ENCODE measurements around the gene BMPER. TPM values are rescaled to one million over a fixed set of nuclear protein-coding genes. Genes with fewer than 3 reads are reported as not detected.

Gene BMPER
- total RNA-seq, 1 donor from 2014 or later, result 5.0 TPM

DNA sequence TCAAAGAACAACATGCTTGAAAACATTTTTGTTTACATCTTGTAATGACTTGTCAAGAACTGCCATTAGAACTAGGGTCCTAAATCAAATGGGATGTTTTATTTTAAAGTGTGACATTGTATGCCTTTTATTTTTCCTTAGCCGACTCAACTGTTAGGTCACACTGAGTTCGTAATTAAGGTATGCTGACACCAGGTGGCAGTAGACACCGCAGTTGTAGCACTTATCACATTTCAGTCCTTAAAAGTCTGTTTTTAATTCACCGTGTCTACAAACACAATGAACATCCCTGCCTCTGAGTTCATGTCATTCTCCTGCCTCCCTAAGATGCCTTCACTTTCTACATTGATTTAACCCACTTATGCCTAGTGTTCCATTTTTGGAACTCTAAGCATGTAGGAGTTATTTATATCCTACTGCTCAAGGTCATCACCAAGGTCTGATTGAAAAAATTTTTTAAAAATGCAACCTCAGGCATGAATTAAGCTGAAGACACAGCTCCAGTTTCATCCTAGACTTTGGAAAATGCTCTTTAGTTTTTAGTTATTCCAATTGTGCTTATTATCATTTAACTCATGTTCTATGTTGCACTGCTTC is 186.1 kb downstream of the BMPER start:
- peak; percentile 31 for DNase-seq (ENCODE audit: low spot score)

DNA sequence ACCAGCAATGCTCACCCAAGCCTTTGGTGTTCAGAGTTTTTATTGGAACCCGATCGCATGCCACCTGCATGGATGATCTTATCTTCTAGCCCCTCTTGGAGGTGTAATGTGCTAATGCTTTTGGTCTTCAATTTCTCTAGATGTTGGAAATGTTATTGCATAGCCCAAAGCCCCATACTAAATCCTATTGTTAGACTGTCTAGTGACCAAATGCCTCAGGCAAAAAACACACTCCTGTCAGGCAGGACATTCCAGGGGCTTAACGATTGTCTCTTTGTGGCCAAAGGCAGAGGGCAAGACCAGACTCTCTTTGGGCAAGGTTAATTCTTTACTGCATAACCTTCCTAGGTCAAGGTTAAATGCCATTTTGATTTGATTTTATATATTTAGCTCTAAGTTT is 187.9 kb downstream of the BMPER start:
- no peak for DNase-seq (ENCODE audit: low spot score)

DNA sequence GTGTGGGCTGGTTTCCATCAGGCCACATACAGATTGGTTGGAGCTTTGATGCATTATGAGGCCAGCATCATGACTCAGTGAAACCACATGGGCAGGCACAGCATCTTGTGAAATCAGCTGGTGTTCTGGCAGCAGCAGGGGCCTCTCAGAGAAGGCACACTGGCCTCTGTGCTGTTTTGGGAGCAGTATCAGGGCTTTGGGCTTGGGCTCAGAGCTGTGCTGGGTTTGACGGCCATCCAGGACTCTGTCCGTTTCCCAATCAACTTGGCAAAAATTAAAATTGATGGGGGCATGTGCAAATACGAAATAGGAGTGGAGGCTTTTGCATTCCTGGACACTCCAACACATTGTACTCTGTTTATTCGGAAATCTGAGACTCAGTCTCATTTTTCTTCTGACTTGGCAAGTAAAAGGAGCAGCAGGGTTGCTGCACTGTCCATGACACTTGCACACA is 190.9 kb downstream of the BMPER start:
- peak; percentile 48 for DNase-seq (ENCODE audit: low spot score)

DNA sequence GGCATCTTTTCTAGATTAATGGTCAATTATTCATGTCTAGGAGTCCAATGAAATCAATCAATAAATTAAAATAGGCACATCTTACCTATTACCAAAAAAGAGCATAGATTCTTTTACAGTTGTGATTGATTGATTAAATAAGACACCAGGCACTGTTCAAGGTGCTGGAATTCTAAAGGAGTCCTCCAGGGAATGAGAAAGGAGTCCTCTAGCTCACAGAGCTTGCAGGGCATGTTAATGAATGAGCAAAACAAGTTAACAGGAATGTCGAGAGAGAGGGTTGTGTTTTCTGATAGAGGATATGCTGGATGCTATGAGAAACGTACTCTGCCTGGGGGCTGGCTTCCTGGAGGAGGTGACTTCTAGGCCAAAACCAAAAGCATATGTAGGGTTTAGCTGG is 191.4 kb downstream of the BMPER start:
- no peak for DNase-seq (ENCODE audit: low spot score)

DNA sequence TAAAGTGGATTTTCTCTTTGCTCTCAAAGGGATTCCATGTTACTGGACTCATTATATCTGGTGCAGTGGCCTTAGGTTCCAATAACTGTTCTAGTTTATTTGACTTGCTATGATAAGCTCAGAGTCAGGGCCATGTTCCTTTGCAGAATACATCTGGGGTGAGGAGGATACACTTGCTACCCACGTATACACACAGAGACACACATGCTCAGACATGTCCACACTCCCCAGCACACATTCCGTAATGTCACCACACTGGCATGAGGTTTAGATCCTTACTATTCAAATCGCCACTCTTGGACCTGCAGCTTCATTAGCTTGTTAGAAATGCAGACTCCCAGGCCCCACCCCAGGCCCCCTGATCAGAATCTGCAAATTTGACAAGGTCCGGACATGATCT is 195.3 kb downstream of the BMPER start:
- no peak for DNase-seq (ENCODE audit: low spot score)

DNA sequence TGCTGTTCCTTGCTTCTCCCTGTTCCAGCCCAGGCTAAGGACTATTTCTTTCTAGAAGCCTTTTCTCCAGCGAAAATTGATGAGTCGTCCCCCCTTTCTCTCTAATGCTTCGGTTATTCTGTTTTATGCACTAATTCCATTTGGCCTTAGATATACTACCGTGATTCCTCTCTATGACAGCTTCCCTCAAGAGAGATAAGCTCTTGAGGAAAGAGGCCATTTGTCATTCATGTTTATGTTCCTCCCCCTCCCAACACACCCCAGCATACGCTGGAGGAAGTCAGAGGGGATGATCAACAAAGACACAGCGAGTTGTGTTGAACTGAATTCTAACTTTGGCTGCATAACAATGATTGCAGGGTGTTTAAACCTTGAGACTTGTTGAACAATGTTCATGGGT is 198.8 kb downstream of the BMPER start:
- no peak for DNase-seq (ENCODE audit: low spot score)

DNA sequence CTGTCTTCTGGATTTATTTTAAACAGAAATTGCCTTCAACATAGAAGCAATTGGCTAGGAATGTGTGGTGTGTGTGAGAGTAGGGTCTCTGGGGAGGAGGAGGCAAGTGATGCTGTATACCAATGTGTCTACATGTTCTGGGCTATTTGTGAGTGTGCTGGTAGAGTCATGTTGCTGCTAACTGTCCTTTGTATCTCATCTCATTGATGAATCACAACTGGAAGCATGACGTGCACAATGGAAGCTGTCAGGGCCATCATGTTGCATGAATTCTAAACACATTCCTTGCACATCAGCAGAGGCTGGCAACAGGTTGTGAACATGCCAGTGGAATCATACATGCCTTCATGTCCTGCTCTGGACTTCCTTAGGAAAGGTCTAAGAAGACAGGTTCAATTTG is 199.7 kb downstream of the BMPER start:
- DNase-seq (ENCODE audit: low spot score), result no peak

DNA sequence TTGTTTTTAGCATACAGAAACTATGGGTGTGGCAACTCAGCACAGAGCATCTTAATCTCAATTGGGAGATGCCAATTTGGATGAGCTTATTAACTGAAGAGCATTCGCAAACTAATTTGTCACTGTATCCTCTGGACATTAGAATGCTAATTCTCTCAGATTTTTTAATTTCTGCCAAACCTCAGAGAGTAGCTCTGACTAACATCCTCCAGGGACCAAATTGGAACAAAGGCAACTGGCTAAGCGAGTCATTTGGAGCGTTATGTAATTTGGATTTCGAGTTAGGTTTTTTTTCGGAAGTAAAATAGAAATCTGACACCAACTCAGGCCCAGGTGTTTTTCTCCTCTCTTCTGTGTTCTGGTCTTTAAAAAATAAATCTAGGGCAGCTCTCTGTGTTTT is 201.9 kb downstream of the BMPER start:
- no peak for DNase-seq (ENCODE audit: low spot score)

DNA sequence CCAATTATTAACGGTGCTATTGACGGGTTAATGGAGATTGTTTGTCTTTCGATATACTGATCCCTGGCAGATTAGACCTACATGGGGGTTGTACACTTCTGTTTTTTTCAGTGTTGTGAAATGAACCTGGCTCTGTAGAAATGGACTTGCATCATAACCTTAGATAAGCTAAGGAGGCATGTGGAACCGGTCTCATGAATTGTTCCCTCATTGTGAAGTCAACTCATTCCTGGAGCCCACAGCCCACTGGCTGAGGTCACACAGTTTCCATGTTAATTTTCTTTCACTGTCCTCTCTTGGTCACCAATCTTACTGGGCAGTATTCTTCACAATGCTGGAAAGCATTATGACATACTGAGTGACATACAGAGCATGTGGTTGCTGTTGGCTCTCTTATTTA is 202.8 kb downstream of the BMPER start:
- DNase-seq (ENCODE audit: low spot score), result no peak

DNA sequence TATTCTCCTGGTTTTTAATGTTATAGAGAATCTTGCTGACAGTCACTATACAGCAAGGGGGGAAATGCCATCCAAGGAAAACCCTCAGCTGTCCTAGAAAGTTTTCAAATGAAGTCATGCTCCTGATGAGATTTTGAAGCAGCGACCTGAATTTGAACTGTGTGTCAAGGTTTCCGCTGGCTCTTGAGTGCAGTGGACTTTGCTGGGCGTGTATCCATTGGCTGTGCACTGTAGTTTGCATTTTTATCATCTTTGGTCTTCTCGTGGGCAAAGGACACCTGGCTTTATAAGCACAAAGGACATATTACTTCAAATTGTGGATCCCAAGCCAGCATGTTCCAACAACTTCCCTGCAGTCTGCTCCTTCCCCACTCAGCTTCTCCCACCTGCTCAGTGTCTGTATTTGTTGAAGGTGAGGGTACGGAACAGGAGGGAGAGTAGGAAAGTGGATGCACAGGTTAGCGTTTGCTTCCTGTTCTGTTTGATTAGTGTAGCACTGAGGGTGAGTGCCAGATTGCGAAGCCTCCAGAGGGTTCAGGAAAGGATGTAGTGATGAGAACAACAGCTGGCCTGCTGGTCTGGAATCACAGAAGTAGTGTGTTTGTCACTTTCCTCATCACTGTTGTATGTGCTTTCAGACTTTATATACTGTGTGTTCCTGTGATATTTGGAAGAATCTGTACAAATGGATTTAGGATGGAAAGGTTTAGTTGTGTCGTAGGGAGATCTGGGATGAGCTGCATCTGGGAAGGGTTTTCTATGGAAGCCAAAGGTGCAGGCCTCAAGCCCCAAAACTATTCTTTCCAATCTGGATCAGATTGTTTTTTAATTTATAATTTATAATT is 204.8 kb downstream of the BMPER start:
- DNase-seq (ENCODE audit: low spot score), result no peak

DNA sequence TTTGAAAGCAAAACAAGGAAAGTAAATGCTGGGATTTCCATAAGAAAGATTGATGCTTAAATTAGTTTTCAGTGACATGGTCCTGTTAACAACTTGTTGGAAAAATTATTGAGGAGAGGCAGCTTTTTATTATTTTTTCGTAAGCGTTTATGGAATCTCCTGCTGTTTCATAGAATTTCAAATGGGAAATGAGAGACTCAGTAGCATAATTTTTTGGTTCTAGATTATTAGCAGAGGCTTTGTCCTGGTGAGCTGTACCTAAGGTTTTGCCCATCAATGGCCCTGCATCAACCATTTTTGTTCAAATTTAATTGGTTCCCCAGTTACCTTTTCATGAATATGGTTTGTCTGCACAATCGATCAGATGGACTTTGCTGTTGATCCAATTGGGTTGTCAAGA is 205.7 kb downstream of the BMPER start:
- no peak for DNase-seq (ENCODE audit: low spot score)

DNA sequence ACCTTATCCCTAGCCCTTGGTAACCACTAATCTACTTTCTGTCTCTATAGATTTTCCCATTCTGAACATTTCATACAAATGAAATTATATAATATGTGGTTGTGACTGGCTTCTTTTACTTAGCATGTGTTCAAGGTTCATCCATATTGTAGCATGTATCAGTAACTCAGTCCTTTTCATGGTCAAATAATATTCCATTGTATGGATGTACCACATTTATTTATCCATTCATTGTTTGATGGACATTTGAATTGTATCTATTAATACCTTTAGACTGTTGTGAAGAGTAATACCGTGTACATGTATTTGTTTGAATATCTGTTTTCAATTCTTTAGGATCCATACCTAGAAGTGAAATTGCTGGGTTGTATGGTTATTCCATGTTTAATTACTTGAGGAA is 210.2 kb downstream of the BMPER start:
- no peak for DNase-seq (ENCODE audit: low spot score)

DNA sequence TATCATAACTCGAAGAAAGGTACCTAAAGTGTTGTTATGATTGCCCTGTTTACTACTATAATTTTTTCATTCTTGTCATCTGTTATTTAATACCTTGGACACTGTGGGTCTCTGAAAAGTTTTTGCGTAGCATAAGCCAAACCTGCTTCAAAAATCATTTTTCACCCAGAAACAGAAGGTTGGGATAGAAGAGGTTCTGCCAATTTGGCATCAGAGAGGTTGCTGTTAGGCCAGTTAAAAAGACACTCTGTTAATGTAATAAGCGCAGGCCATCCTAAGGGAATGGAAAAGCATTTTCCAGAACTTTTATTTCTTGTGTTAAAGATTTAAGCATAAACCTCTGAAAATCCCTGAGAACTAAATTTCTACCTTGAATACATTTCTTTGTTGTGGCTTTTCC is 212.2 kb downstream of the BMPER start:
- DNase-seq (ENCODE audit: low spot score), result no peak

DNA sequence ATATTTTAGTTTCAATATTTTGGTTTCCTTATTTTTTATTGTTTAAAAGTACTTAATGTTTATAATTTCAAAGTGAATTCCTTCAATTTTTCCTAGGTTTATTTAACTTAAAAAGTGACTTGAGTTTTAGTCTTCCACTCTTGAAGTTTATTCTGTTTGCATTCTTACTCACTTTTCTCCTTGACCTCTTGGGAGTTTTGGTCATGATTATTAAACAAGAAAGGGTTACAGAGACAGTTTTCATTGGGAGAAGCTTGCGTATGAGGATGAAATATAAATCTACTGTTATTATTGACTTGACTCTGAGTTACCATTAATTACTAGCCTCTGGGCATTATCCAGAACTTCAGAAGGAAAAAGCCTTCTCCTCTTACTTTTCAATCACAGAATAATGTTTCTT is 216.0 kb downstream of the BMPER start:
- no peak for DNase-seq (ENCODE audit: low spot score)

DNA sequence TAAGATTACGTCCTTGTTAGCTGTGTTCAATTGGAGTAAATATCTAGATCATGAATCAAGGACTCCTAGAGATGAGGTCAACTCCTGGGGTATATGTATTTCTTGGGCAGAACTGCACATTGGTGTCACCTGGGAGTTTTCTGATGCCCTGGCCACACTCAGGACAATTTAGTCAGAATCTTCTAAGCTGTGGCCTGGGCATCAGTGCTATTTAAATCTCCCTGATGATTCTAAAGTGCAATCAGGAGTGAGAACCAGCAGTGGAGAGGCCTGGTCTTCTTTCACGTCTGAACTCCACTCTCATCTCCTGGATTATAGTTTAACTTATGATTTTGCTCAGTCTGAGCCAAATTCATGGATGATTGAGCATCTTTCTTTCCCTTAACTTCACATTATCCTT is 218.0 kb downstream of the BMPER start:
- DNase-seq (ENCODE audit: low spot score), result no peak

DNA sequence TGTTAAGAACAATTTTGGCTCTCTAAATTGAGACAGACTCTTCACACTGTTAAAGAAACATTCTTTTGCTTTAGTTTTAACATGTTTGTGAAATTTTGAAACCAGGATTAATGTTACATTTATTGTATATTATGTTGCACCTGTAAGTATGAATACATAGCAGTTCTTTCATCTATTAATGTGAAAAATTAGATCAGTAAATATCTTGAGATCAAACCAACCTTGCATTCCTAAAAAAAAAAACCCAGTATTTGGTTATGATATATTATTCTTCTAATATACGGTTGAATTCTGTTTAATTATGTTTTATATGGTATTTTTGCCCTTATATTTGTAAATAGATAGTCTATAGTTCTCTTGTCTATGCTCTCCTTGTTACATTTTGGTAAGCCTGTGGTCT is 219.4 kb downstream of the BMPER start:
- DNase-seq (ENCODE audit: low spot score), result no peak

DNA sequence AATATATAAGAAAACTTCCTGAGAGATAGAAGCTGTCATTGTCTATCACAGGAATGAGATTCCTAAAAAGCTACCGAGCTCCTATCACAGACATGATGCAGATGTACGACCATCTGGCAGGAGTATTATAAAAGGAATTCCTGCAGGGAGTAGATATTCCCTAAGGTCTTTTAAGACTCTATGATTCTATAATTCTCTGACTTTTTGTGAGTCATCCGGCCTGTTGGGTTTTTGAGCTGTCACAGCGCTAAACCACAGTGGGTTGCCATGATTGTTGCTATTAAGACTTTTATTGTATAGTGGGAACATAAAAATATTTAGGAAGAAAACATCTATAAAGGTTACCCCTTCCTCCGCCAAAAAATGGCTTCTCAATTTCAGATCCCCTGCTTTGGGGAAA is 223.4 kb downstream of the BMPER start:
- DNase-seq (ENCODE audit: low spot score), result no peak

DNA sequence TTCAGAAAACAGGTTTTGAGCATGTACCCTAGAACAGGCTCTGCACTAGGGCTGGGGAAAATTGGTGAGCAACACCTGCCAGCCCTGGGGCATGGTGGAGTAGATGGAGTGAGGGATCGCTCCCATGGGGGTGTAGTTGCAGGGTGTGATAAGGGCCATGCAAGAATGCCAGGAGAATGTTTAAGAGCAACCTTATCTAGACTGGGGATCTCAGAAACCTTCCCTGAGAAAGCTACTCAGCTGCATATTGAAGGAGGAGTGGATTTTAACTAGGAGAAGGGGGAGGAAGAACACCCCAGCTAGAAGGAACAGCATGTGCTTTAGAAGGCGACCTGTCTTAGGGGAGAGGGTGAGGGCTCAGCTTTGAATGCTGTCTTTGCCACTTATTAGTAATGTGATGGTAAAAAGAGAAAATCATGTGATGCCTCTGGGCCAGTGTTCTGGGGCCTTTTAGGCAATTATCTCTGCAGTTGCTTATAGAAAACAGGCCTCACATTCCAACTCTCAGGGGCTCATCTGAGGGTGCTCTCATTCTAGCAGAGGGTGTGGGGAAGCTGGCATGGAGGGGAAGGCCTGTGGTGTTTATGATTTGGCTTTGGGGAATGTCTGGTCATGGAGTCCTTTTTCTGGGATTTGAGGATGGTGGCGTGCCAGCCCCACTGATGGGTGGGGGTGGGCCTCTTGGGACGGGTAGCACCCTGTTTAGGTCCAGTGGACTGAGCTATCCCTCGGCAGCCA is 225.4 kb downstream of the BMPER start:
- no peak for DNase-seq (ENCODE audit: low spot score)

DNA sequence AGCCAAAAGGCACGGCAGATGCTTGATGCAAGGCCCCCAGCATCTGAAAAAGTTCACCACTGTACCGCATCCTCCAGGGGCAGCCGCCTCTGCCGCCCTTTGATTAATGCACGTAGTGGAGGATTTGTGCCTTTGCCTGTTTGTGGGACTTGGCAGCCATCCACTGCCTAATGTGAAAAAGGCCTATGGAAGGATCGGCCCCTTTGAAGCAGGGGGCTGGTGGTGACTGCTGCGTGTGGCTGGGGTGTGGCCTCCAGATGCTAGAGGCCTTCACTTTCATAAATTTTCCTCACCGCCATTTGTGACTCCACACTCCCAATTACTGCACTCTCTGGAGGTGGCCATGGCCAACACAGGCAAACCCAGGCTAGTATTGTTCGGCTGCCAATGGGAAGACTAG is 226.0 kb downstream of the BMPER start:
- no peak for DNase-seq (ENCODE audit: low spot score)

DNA sequence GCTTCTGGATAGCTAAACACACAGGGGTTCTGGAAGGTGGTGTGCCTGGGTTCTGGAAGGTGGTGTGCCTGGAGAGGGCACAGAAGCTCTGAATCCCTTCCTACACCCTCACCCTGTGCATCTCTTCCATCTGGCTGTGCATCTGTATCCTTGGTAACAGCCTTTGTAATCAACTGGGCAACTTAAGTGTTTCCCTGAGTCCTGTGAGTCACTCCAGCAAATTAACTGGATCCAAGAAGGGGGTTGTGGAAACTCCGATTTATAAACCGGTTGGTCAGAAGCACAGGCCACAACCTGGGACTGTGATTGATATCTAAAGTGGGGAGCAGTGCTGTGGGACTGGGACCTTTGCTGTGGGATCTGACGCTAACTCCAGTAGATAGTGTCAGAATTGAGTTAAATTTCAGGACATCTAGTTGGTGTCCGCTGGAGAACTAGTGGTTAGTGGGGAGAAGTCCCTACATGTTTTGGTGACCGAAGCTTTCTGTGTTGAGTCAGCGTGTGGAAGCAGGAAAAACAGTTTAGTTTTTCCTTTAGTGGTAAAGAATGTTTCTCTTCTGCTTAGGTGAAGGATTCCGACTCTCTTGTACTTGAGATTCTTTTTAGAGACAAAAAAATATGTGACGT is 228.1 kb downstream of the BMPER start:
- DNase-seq (ENCODE audit: low spot score), result no peak

DNA sequence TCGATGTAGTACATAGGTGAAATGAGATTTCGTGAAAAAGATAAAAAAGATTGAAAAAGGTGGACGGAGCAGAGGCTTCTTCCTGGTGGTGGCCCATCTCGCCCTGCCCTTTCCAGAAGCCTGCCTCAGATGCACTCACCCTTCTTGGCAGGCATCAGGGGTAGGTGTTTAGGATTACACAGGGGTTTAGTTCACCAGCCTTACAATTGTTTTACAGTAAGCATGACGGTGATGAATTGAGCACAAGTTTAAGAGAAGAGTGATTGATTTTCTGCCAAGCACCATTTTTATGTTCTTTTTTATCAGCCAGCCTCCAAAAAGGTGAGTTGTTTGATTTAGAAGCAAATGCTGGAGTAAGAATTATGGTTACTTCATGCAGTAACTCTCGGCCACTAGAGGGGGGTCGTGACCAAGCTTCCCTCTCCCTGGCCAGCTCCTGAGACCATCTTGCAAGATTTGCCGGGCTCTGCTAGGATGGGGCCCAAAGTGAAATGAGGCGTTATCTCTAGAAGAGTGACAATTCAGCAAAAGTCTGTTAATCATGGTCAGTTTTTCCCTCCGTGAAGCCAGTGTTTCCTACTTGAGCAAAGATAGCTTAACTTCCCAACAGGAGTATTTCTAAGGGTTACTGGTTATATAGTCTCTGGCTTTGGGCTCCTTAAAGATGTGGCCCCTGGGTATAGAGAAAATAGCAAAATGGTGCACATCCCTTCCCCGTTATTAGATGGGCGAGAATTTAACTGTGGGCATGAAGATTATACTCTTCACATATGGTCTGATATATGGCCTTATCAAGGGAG is 228.8 kb downstream of the BMPER start:
- peak; percentile 52 for DNase-seq (ENCODE audit: low spot score)

DNA sequence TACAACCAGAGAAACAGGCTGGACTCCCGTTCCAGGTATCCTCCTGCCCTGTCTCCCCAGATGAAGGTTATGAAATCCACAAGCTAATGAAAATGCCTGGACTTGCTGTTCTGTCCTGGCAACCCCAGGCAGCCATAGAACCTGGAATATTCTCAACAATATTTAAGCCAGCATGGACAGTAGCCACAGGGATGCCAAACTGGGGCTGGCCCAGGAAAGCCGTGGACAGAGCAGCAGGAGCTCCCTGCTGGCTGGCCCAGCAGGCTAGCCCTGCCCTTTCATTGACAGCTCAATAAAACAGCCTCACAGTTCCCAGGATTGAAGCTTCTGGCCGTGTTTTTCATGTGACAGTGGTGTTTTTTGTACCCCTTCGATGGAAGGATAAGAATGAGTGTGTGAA is 230.6 kb downstream of the BMPER start:
- no peak for DNase-seq (ENCODE audit: low spot score)
